KMS-11 (cell line): ENCODE data around the gene C12orf42.

Source experiments
- H2AFZ ChIP-seq: fragments of 200-600 bp; sonication (generic); 2 replicates; pipeline ENCODE4 v1.6.1; 2016; ENCODE audit warnings: antibody characterized with exemption, mixed run types, low read depth
- H3K27ac ChIP-seq: fragments of 200-600 bp; sonication (generic); 2 replicates; pipeline ENCODE4 v1.6.1; 2016; ENCODE audit warnings: mild to moderate bottlenecking, mixed run types
- H3K27me3 ChIP-seq: fragments of 200-600 bp; sonication (generic); 2 replicates; pipeline ENCODE4 v1.6.1; 2017; ENCODE audit warnings: mild to moderate bottlenecking, low read depth, mixed run types, moderate library complexity; ENCODE audit not compliant: insufficient read depth
- H3K36me3 ChIP-seq: fragments of 200-600 bp; sonication (generic); 2 replicates; pipeline ENCODE4 v1.6.1; 2017; ENCODE audit warnings: mild to moderate bottlenecking, mixed run types; ENCODE audit not compliant: insufficient read depth
- H3K4me1 ChIP-seq: fragments of 200-600 bp; sonication (generic); 2 replicates; pipeline ENCODE4 v1.6.1; 2016; ENCODE audit warnings: mild to moderate bottlenecking, low read depth, mixed run types; ENCODE audit not compliant: poor library complexity, severe bottlenecking
- H3K4me2 ChIP-seq: fragments of 200-600 bp; sonication (generic); 2 replicates; pipeline ENCODE4 v1.7.0; 2016; ENCODE audit warnings: mild to moderate bottlenecking, mixed run types
- H3K4me3 ChIP-seq: fragments of 200-600 bp; sonication (generic); IDR thresholded peaks from 2 replicates; pipeline ENCODE4 v1.6.1; 2017; ENCODE audit warnings: low read depth, low read length, mixed read lengths; ENCODE audit not compliant: insufficient read depth
- H3K79me2 ChIP-seq: fragments of 200-600 bp; sonication (generic); 2 replicates; pipeline ENCODE4 v1.6.1; 2016; ENCODE audit warnings: low read depth, mixed run types; ENCODE audit not compliant: insufficient read depth
- H3K9ac ChIP-seq: fragments of 200-600 bp; sonication (generic); 2 replicates; pipeline ENCODE4 v1.6.1; 2016; ENCODE audit warnings: mild to moderate bottlenecking, mixed run types
- H4K20me1 ChIP-seq: fragments of 200-600 bp; sonication (generic); 2 replicates; pipeline ENCODE4 v1.6.1; 2016; ENCODE audit warnings: mild to moderate bottlenecking, mixed run types; ENCODE audit not compliant: insufficient read depth
- TF ChIP-seq, protein P1 (sequence below): fragments of 200-600 bp; sonication (generic); conservative IDR thresholded peaks from 2 replicates; pipeline ENCODE4 v1.6.1; 2017; ENCODE audit warnings: low read depth, mild to moderate bottlenecking, antibody characterized with exemption, low read length, moderate library complexity, mixed read lengths

The C12orf42 gene

GRCh38 chr12:103401421-103401820 is 94.3 kb downstream of the C12orf42 start:
- H3K27me3 ChIP-seq, result no peaks in the 10 kb centered on the region
- no peak overlapping the region for H3K9ac ChIP-seq
- H2AFZ ChIP-seq, result no peak overlapping the region
- H3K36me3 ChIP-seq, result no peaks in the 10 kb centered on the region
- no peaks in the 10 kb centered on the region for H4K20me1 ChIP-seq
- TF ChIP-seq, protein P1, sequence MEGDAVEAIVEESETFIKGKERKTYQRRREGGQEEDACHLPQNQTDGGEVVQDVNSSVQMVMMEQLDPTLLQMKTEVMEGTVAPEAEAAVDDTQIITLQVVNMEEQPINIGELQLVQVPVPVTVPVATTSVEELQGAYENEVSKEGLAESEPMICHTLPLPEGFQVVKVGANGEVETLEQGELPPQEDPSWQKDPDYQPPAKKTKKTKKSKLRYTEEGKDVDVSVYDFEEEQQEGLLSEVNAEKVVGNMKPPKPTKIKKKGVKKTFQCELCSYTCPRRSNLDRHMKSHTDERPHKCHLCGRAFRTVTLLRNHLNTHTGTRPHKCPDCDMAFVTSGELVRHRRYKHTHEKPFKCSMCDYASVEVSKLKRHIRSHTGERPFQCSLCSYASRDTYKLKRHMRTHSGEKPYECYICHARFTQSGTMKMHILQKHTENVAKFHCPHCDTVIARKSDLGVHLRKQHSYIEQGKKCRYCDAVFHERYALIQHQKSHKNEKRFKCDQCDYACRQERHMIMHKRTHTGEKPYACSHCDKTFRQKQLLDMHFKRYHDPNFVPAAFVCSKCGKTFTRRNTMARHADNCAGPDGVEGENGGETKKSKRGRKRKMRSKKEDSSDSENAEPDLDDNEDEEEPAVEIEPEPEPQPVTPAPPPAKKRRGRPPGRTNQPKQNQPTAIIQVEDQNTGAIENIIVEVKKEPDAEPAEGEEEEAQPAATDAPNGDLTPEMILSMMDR, result no peak
- no peak overlapping the region for H3K4me2 ChIP-seq
- no peak overlapping the region for H3K4me3 ChIP-seq
- H3K4me1 ChIP-seq, result peaks cover 7% of the 10 kb centered on the region
- no peaks in the 10 kb centered on the region for H3K79me2 ChIP-seq
- no peak overlapping the region for H3K27ac ChIP-seq

GRCh38 chr12:103399986-103400385 is 95.8 kb downstream of the C12orf42 start:
- no peak overlapping the region for H3K4me2 ChIP-seq
- H3K4me1 ChIP-seq, result peaks cover 7% of the 10 kb centered on the region
- H3K4me3 ChIP-seq, result no peak overlapping the region
- no peaks in the 10 kb centered on the region for H4K20me1 ChIP-seq
- H2AFZ ChIP-seq, result no peak overlapping the region
- TF ChIP-seq, protein P1, result no peak
- H3K9ac ChIP-seq, result no peak overlapping the region
- H3K36me3 ChIP-seq, result no peaks in the 10 kb centered on the region
- H3K27ac ChIP-seq, result no peak overlapping the region
- no peaks in the 10 kb centered on the region for H3K79me2 ChIP-seq
- no peaks in the 10 kb centered on the region for H3K27me3 ChIP-seq

- Histone ChIP-seq H3K4me1 (peaks cover 14% of the 10 kb centered on the region), H2AFZ (no peak overlapping the region), H3K27me3 (no peaks in the 10 kb centered on the region), H3K4me2 (no peak overlapping the region), H4K20me1 (no peaks in the 10 kb centered on the region), H3K79me2 (no peaks in the 10 kb centered on the region), H3K27ac (no peak overlapping the region), H3K36me3 (no peaks in the 10 kb centered on the region), H3K9ac (no peak overlapping the region), H3K4me3 (no peak overlapping the region)
- TF ChIP-seq, protein P1, result no peak
Observed at GRCh38 chr12:103397536-103397935, 98.2 kb downstream of the C12orf42 start.

GRCh38 chr12:103392722-103393121 is 103.0 kb downstream of the C12orf42 start:
- H2AFZ ChIP-seq, result no peak overlapping the region
- H3K27ac ChIP-seq, result no peak overlapping the region
- TF ChIP-seq, protein P1, result no peak
- no peak overlapping the region for H3K4me2 ChIP-seq
- H3K79me2 ChIP-seq, result no peaks in the 10 kb centered on the region
- no peaks in the 10 kb centered on the region for H3K36me3 ChIP-seq
- H3K27me3 ChIP-seq, result no peaks in the 10 kb centered on the region
- no peak overlapping the region for H3K4me3 ChIP-seq
- H3K9ac ChIP-seq, result no peak overlapping the region
- H3K4me1 ChIP-seq, result peaks cover 33% of the 10 kb centered on the region
- no peaks in the 10 kb centered on the region for H4K20me1 ChIP-seq
